Hematopoietic multipotent progenitor cell treated with erythropoietin and hydrocortisone succinate and interleukin-3 and kit ligand, for 17 days (in vitro differentiated cells): ENCODE data around the gene CDC42BPB.

Source experiments
- DNase-seq: peaks from one replicate; pipeline ENCODE4 v3.0.0-alpha.2; 2015; ENCODE audit warnings: low spot score

Gene CDC42BPB

DNA sequence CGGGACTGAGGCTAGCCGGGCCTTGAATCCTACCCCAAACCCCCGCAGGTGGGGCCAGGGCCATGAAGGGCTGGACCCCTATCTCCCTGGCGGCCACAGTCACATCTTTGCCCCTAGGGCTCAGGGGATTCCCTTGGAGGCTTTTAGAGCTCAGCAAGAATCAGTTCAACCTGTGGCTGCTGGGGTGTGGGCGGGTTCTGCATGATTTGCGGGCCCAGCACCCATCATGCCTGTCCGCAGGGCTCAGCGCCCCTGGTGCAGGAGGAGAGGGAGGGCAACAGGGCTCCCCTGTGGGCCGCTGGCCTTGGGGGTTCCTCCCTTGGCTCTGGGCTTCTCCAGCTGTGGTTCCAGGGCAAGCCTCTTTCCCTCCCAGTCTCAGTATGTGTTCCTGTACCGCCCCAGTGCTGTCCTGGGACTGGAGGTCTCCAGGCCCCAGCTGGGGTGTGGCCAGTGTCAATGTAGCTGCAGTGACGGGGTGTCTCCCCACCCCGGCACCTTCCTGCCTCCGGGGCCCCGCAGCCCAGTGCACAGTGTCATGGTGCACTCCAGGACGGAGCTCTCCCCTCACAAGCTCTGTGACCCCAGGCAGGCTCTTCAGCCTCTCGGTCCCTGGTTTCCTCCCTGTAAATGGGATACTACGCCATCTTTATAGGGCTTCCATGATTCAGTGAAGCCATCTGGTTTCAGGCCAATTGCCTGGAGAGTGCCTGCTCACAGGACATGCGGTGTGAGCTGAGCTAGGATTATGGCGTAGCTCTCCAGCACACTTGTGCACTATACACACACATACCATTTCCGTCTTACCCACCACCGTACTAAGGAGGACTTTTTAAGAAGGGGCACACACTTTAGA, 16.8 kb upstream of the CDC42BPB start:
- DNase-seq = no peak

DNA sequence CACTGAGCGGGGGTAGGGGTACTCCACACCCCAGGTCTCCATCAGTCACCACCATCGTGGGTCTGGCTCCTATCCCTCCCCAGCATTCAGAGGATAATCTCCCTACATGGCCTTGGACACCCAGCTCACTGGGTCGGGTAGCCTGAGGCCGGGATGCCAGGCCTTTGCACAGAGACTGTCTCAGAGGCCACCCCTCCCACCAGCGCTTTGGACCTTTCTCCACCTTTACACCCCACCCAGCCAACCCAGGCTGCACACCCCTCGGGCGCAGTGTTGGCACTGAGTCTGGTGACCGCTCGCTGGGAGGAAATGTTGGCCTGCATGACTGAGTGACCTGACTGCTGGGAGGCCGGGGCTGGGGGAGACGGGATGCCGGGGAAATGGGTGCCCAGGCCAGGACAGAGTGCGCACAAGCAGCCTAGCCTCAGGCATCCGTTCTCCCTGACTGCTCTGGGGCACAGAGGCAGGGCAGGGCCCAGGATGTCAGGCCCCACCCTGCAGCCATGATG, 16.1 kb upstream of the CDC42BPB start:
- DNase-seq = no peak

DNA sequence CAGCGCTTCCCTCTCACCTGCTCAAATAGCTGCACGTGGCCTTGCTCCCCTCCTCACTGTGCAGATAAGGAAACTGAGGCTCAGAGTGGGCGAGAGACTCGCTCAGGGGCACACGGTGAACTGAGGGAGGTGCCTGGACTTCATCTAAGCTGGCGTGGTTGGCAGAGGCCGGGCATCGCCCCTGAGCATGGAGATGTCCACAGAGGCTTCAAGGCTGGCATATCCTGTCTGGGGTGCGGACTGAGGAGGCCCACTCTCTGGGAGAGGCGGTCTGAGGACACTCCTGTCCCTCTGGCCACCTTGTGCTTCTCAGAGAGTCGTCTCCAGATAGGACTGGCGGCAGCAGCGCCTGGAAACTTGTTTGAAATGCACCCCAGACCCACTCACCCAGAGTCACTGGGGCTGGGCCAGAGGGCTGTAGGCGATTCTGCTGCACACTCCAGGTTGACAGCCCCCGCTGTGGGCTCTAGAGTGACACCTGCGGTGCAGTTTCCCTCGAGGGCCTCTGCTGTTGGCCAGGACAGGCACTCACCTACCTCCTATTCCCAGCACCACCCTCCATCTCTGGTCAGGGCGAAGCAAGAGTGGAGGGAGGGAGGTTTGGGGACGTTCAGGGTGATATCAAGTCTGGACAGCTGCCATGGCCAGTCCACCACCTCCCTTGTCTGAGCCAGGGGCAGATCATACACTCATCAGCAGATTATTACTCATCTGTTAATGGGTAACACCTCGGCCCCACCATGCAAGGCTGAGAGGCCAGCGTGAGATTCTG, 15.4 kb upstream of the CDC42BPB start:
- no peak for DNase-seq

DNA sequence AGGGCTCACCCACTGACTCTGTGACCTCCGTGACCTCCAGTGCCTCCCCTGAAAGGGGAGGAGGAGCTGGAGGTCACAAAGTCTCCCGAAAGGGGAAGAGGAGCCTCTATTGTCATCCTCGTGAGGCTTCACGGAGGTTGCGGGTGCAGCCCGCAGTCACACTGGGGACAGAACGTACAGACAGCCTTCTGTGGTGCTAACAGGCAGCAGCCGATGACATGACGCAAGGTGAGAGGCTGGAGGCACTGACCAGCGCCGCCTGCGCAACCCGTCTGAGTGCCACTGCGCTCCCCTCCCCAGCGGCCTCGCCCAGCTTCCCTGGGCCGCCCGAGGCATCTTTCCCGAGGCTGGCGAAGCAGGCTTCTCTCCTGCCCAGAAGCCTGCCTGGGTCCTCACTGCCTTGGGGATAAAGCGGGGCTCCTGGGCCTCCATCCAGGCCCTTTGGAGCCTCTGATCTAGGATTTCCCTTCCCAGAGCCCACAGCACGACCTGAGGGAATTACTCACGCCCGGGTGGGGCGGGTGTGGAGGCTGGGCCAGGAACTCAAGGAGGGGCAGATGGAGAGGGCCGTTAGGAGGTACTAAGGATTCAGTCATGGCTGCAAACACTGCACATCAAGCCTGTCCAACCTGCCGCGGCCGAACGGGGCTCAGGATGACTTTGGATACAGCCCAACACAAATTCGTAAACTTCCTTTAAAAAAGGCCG, 14.3 kb upstream of the CDC42BPB start:
- DNase-seq = no peak

DNA sequence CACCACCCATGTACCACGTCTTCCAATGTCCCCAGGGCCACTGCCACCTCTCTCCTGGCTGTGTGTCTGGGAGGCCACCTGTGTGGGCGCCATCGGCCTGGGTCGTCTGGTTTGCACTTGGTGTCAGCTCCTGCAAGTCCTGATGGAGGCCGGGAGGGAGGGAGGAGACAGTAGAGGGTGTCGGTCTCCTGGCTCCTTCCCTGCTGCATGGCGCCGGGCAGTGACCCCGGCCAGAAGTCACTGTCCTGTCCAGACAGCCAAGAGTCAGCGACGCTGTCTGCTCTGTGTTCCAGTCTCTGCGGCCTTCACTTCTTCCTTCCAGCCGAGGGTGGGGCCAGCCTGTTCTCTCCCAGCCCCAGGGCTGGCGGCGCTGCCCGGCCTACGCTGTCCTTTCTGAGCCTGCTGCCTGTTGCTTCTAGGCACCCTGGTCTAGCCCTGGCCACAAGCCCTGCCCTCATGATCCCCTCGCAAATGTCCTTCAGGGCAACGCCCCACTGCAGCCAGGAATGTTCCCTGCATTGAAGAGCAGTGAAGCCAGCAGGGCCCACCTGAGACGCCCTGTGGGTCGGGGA, 13.7 kb upstream of the CDC42BPB start:
- DNase-seq = no peak

DNA sequence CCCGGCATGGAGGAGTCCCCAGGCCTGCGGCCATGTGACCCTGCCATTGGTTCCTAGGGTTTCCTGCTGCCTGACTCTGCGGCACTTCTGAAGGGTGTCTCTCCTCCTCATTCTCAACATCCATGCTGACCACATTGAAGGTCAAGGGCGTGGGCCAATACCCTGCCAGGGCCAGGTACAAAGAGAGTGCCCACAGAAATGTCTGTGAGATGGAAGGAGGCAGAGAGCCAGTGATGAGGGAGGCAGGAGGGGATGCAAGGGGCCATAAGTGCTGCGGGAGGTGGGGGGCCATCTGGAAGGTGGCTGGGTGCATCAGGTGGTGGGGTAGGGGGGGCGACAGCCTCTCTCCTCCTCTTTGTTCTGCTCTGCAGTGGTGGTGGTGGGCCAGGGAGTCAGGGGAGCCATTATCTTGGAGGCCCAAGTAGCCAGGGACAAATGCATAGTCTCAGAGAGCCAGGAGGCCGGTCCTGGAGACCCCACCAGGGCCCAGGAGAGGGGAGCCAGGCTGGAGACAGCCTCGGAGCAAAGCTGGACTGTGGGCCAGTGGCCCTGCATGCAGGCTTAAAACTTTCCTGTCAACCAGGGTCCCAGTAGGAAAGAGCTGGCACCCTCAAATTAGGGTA, 13.0 kb upstream of the CDC42BPB start:
- no peak for DNase-seq

DNA sequence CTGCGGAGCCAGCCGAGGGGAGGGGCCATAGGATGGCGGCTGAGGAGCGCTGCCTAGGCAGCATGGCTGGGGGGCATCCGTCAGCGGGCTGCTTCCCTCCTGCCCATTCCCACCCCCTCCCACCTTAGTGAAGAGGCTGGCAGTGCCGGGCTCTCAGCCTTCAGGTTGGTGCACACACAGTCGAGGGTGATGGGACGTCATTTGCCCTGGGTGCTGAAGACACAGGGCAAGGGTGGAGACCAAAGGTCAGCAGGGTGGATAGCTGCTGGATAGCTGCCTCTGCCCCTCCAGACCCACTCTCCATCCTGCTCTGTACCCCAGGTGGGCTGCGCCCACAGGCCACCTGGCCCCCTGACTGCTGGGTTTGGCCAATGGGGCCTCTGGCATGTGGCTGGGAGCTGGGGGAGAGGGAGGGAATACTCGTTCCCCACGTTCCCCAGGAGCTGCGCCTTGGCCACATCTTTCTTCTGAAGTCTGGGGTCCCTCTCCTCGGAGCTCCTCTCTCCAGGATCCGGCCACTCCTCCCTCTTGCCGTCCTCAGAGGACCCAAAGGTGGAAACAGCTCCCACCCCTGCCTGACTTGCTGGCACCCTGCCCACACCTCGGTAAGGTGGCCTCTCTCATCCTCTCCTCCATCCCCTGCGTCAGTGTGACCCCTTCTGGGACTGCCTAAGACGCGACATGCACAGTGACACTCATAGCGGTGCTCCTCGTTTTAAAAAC, 11.2 kb upstream of the CDC42BPB start:
- DNase-seq = no peak

DNA sequence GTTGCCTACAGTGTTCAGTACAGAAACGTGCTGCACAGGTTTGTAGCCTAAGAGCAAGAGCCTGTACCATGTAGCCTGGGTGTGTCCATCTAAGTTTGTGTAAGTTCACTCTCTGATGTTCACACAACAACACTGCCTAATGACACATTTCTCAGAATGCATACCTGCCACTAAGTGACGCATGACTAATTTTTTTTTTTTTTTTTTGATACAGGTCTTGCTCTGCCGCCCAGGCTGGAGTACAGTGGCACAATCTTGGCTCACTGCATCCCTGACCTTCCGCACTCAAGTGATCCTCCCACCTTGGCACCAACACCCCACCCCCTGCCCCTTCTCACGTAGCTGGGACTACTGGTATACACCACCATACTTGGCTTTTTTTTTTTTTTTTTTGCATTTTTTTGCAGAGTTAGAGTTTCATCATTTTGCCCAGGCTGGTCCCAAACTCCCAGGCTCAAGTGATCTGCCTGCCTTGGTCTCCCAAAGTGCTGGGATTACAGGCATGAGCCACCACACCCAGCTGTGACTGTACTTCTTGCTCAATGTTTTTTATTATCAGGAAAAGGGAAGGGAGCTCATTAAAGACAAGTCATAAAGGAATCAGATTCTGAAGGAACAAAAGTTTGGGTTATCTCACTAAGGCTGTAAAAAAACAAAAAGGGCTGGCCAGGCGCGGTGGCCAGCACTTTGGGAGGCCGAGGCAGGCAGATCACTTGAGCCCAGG, 10.0 kb upstream of the CDC42BPB start:
- no peak for DNase-seq

DNA sequence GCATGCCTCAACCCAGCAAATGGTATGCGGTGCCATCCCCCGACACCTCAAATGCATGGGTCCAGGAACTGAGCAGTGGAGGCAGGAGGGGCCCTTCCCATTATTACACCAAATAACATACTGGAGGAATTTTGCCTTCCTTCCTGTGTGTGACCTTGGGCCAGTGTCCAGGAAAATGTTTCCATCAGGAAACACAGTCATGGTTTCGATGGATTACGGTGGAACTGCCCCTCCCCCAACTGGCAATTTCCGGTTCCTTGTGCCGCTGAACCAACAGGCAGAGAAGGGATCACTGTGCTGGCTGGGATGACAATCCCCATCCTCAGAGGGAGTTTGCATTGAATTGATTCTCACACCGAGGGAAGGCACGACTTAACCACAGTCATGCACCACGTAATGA, 9.1 kb upstream of the CDC42BPB start:
- no peak for DNase-seq

DNA sequence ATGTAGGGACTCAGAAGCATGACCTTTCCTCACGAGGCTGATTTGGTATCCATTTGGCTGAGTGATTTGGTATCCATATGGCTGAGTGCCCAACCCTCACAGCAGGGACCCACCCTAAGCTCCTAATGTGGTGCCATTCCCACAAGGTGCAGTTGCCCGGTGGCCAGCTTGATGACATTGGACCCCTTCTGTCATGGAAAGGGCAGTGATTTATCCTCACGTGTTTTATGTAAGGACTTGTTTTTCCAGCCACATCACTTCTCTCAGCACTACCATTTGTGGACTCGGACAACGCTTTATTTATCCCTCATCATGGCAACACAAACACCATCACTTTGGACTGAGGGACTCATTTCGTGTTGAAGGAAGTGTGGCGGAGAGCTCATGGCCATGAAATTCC, 8.5 kb upstream of the CDC42BPB start:
- DNase-seq = no peak

DNA sequence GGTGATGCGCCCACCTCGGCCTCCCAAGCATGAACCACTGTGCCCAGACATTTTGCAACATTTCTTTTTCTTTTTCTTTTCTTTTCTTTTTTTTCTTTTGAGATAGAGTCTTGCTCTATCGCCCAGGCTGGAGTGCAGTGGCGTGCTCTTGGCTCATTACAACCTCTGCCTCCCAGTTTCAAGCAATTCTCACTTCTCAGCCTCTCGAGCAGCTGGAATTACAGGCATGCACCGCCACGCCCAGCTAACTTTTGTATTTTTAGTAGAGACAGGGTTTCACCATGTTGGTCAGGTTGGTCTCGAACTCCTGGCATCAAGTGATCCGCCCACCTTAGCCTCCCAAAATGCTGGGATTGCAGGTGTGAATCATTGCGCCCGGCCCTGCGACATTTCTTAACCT, 7.6 kb upstream of the CDC42BPB start:
- DNase-seq = no peak

DNA sequence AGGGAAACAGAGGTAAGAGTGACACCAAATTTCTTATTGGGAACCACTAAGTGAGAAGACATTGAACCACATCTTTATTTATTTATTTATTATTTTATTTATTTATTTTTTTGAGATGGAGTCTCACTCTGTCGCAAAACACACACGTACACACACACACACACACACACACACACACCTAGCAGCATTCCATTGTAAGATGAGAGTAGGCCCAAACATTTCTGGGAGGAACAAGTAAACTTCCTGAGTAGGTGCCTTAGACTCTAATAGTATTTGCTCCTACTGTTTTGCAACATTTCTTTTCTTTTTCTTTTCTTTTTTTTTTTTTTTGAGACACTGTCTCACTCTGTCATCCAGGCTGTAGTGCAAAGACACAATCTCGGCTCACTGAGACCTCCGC, 7.1 kb upstream of the CDC42BPB start:
- no peak for DNase-seq

DNA sequence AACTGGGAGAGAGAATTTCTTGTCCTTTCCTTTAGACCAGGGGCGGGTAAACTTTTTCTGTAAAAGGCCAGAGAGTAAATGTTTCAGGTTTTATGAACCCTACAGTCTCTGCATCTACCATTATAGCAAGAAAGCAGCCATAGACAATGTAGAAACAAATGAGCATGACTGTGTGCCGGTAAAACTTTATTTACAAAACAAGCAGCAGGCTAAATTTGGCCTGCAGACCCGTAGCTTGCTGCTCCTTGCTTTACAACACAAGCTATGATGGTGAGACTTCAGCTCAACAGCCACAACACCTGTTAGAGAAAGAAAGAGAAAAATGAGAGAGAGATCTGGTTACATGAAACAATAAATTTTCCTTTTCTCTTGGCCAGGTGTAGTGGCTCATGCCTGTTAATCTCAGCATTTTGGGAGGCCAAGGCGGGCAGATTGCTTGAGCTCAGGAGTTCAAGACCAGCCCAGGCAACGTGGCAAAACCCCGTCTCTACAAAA, 4.2 kb upstream of the CDC42BPB start:
- DNase-seq = no peak

DNA sequence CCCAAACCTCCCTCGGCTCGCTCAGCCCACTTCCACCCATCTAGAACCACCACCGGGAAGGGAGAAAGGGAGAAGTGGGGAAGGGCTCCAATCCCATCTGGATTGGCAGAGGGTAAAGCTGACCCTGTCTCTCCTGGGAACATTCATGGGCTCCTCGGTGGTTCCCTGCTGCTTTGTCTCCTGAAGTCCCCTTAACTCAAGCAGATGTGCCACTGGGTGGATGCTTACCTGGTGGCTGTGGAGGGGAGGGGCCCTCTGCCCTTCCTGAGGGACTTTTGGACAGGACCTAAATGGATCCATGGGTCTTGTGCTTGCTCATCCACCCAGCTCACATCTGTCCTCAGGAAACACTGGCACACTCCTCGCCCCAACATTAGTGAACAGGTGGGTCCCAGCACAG, 2.2 kb upstream of the CDC42BPB start:
- DNase-seq = no peak

DNA sequence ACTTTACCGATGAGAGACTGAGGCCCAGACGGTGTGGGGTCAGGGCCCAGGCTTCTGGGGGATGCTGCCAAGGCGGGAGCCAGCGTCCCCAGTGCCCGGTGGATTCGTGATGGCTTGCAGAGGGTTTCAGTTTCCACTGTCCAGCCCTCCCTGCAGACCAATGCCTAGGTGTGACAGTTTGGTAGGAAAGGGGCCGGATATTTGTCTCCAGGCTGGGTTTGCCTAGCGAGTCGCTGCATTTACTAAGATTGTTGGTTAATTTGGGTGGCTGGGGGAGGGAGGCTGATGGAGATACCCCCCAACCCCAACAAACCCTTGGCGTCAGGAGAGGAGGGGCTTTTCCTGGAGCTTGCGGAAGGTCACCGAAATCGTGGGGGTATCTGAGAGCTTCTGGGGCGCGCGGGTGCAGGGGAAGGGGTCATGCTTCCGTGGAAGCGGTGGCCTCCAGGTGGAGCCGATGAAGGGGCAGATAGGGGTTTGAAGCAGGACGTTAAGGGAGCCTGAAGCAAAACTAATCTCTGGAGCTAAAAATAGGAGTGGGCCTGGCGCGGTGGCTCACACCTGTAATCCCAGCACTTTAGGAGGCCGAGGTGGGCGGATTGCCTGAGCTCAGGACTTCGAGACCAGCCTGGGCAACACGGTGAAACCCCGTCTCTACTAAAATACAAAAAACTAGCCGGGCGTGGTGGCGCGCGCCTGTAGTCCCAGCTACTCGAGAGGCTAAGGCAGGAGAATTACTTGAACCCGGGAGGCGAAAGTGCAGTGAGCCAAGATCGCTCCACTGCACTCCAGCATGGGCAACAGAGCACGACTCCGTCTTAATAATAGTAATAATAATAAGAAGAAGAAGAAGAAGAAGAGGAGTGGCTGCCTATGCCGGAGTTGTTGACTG, 1.1 kb upstream of the CDC42BPB start:
- no peak for DNase-seq

DNA sequence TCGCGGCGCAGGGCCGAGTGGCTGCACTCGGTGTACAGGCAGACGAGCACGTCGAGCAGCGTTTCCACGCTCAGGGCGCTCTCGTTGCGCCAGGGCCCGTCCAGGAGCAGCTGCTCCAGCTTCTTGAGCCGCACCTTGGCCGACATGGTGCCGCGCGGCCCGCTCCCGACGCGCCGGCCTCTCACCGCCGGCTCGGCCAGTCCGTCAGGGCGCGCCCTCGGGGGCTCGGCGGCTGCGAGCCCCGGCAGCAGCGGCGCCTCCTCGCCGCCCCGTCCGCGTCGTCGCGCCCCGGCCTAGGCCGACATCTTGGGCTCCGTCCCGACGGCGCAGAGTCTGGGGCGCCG, 349 bp downstream of the CDC42BPB start:
- no peak for DNase-seq

DNA sequence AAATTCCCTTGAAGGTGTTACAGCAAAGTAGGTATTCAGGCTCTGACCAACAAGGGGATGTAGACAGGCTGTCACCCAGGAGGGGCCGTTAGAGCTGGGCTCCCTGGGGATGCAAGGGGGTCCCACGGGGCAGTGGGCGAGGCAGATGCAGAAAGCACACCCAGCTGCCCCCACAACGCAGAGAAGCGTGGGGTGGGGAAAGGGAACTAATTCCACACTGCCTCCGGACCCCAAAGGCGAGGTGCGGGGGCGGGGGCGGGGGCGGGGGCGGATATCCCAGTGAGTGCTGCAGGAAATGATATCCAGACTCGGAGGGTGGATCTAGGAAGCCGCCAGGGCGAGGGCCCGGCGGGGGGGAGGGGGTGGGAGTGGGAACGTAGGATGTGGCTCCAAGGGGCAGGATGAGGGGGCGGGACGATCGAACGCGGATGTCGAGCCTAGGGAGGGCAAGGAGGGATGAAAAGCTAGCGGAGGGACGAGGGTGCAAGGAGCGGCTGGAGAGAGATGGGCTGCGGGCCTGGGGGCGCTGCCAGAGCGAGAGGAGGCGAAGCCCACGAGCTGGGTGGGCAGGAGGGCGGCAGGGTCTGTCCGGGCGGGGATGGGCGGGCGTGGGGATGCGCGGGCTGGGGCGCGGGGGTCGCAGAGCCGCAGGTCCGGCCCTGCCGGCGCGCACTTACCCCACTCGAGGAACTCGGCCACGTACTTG, 874 bp downstream of the CDC42BPB start:
- no peak for DNase-seq

DNA sequence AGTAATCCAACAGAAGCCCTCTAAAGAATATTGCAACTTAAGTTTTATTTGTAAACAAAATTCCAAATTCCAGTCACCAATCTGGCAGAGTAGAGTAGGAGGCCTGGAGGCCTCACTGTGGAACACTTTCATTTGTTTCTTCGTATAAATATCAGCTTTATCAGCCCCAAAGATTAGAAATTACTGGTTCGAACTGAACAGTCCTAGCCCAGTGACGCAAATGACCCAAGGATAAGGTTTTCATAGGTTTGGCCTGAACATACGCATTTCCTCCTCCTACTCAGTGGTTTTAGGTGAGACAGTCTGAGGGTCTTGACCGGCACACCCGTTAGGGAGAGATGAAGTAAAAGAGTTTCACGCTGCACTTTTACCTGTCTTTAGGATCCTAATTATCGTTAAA, 1.7 kb downstream of the CDC42BPB start:
- no peak for DNase-seq

DNA sequence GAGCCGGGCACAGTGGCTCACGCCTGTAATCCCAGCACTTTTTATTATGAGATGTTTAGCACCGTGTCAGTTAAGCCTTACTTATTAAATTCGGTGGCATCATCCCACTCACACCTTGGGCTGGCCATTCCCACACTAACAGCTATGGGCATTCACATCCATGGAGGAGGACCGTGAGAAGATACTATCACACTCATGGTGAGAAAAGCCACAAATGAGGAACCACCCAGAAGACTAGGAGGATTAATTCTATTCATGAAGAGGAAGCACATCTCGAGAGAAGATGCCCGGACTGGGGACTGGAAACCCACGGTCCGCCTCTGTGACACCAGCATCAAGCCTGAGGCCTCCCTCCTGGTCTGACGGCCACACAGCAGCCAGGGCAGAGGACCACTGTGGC, 4.9 kb downstream of the CDC42BPB start:
- DNase-seq = no peak
